HCT116 (cell line): ENCODE measurements around the gene MUC20. TPM values are rescaled to one million over a fixed set of nuclear protein-coding genes. Genes with fewer than 3 reads are reported as not detected.

ENCODE experiments used
- ATAC-seq: fragments of 200-7000 bp; cut with Tn5 transposase; 2 replicates; pipeline ENCODE4 v1.9.1; 2020; ENCODE audit warnings: mild to moderate bottlenecking, moderate library complexity
- BruUV-seq: library from RNA; stranded (reverse); fragments of 400-500 nt; replicated peaks from 2 replicates; lab custom pipeline; 2021; lab: Mats Ljungman, UMichigan
- CTCF ChIA-PET: fragments of 300-600 bp; sonication (Branson Sonifier 250); formaldehyde crosslinking; loops from one replicate; lab custom pipeline; 2021; ENCODE audit warnings: antibody characterized with exemption; lab: Charles Lee
- POLR2A ChIA-PET: fragments of 300-600, 350-600 bp; sonication (Branson Sonifier 250); formaldehyde crosslinking; loops from one replicate; lab custom pipeline; 2021; ENCODE audit warnings: antibody characterized with exemption; lab: Charles Lee
- RAD21 ChIA-PET, 2 experiments: fragments of 300-600 bp; sonication (Branson Sonifier 250); formaldehyde crosslinking; loops; one replicate each; lab custom pipeline; 2023; ENCODE audit warnings: low total read pairs in 2 of 2; ENCODE audit not compliant: uncharacterized antibody in 2 of 2, unreplicated experiment in 2 of 2, low non-redundant PET in 1 of 2; lab: Charles Lee
- DNase-seq: peaks from one replicate; pipeline ENCODE4 v3.0.0-alpha.2; 2010; ENCODE audit warnings: low read depth, low spot score
- H2AFZ ChIP-seq: fragments of 200-600 bp; shearing (Covaris generic), sonication (generic); 2 replicates; pipeline ENCODE4 v1.6.1; 2017; ENCODE audit warnings: low read depth, mixed run types, mixed read lengths, antibody characterized with exemption, low read length; ENCODE audit not compliant: poor library complexity, severe bottlenecking
- H3K27ac ChIP-seq: 2 replicates; pipeline ENCODE4 v1.5.1; 2012; ENCODE audit warnings: low read depth, low read length
- H3K27me3 ChIP-seq: fragments of 200-600 bp; sonication (generic); 2 replicates; pipeline ENCODE4 v1.6.1; 2016; ENCODE audit warnings: mixed run types, low read length, mixed read lengths; ENCODE audit not compliant: insufficient read depth
- H3K36me3 ChIP-seq, 2 experiments: fragments of 200-500 bp in 1 of 2; fragments of 200-600 bp in 1 of 2; sonication (Bioruptor generic) in 1 of 2; sonication (generic) in 1 of 2; 2 replicates each; pipeline versions ENCODE4 v1.5.1 to v1.6.1; 2014 to 2016; ENCODE audit warnings: low read length in 2 of 2, inconsistent platforms in 1 of 2, mixed read lengths in 1 of 2, mixed run types in 1 of 2; ENCODE audit not compliant: insufficient read depth in 2 of 2, control insufficient read depth in 1 of 2
- H3K4me1 ChIP-seq, 2 experiments: fragments of 200-600 bp in 1 of 2; sonication (generic) in 1 of 2; 2 replicates each; pipeline versions ENCODE4 v1.5.1 to v1.6.1; 2012 to 2017; ENCODE audit warnings: low read length in 2 of 2, inconsistent platforms in 1 of 2, mild to moderate bottlenecking in 1 of 2, mixed read lengths in 1 of 2, mixed run types in 1 of 2, moderate library complexity in 1 of 2; ENCODE audit not compliant: insufficient read depth in 2 of 2, control insufficient read depth in 1 of 2
- H3K4me2 ChIP-seq: fragments of 200-600 bp; sonication (generic); 2 replicates; pipeline ENCODE4 v1.6.1; 2017; ENCODE audit warnings: mixed run types, low read length, mixed read lengths
- H3K4me3 ChIP-seq, 2 experiments: fragments of 200-600 bp in 1 of 2; sonication (generic) in 1 of 2; replicated peaks in 1 of 2; 2 replicates each; pipeline ENCODE4 v1.5.1; 2011 to 2016; ENCODE audit warnings: low read length in 2 of 2, control low read depth in 1 of 2, low read depth in 1 of 2, mild to moderate bottlenecking in 1 of 2, mixed read lengths in 1 of 2, mixed run types in 1 of 2
- H3K79me2 ChIP-seq: fragments of 200-600 bp; sonication (generic); 2 replicates; pipeline ENCODE4 v1.6.1; 2017; ENCODE audit warnings: mild to moderate bottlenecking, mixed run types, low read length, moderate library complexity, mixed read lengths; ENCODE audit not compliant: insufficient read depth
- H3K9ac ChIP-seq: fragments of 200-600 bp; sonication (generic); 2 replicates; pipeline ENCODE4 v1.6.1; 2016; ENCODE audit warnings: low read length, mixed read lengths
- H3K9me2 ChIP-seq: fragments of 200-600 bp; sonication (generic), shearing (Covaris generic); 2 replicates; pipeline ENCODE4 v1.6.1; 2017; ENCODE audit warnings: mixed run types, mild to moderate bottlenecking, moderate library complexity; ENCODE audit not compliant: insufficient read depth
- H3K9me3 ChIP-seq, 2 experiments: fragments of 200-500 bp in 1 of 2; fragments of 200-600 bp in 1 of 2; sonication (Bioruptor generic) in 1 of 2; sonication (generic) in 1 of 2; 2 replicates each; pipeline ENCODE4 v1.6.1; 2014 to 2017; ENCODE audit warnings: low read length in 2 of 2, mixed read lengths in 2 of 2, inconsistent platforms in 1 of 2, low read depth in 1 of 2, mild to moderate bottlenecking in 1 of 2, mixed run types in 1 of 2, moderate library complexity in 1 of 2; ENCODE audit not compliant: control insufficient read depth in 1 of 2, insufficient read depth in 1 of 2
- H4K20me1 ChIP-seq: fragments of 200-600 bp; sonication (generic), shearing (Covaris generic); 2 replicates; pipeline ENCODE4 v1.6.1; 2017; ENCODE audit warnings: mixed run types, mild to moderate bottlenecking, moderate library complexity; ENCODE audit not compliant: insufficient read depth
- CBX3 ChIP-seq: IDR thresholded peaks from 2 replicates; pipeline ENCODE4 v1.6.1; 2012; ENCODE audit warnings: low read depth
- ELF1 ChIP-seq: IDR thresholded peaks from 2 replicates; pipeline ENCODE4 v1.6.1; 2012; ENCODE audit warnings: low read depth, borderline replicate concordance
- EZH2 ChIP-seq: fragments of 200-600 bp; sonication (generic); IDR thresholded peaks from 2 replicates; pipeline ENCODE4 v1.6.1; 2017; ENCODE audit warnings: antibody characterized with exemption, mixed run types
- EZH2phosphoT487 ChIP-seq: fragments of 200-600 bp; IDR thresholded peaks from 2 replicates; pipeline ENCODE4 v1.6.1; 2018; ENCODE audit warnings: antibody characterized with exemption, borderline replicate concordance
- POLR2A ChIP-seq: IDR thresholded peaks from 2 replicates; pipeline ENCODE4 v1.7.0; 2011; ENCODE audit warnings: borderline replicate concordance; ENCODE audit not compliant: insufficient read depth, insufficient read length; ENCODE audit errors: extremely low read depth
- POLR2AphosphoS5 ChIP-seq: IDR thresholded peaks from 2 replicates; pipeline ENCODE4 v1.6.1; 2011; ENCODE audit warnings: mild to moderate bottlenecking, low read depth, low read length, moderate library complexity
- SIN3A ChIP-seq: IDR thresholded peaks from 2 replicates; pipeline ENCODE4 v1.6.1; 2012; ENCODE audit warnings: low read depth
- TCF7L2 ChIP-seq: IDR thresholded peaks from 2 replicates; pipeline ENCODE4 v1.7.0; 2011; ENCODE audit warnings: borderline replicate concordance, inconsistent platforms; ENCODE audit not compliant: insufficient read depth, insufficient read length; ENCODE audit errors: extremely low read depth
- YY1 ChIP-seq: IDR thresholded peaks from 2 replicates; pipeline ENCODE4 v1.6.1; 2011; ENCODE audit warnings: low read length, low read depth, moderate library complexity, mild to moderate bottlenecking; ENCODE audit not compliant: insufficient replicate concordance; ENCODE audit errors: extremely low read depth
- intact Hi-C: fragments of 100-400 bp; cut with micrococcal nuclease; formaldehyde crosslinking; loops from 2 replicates; pipeline ENCODE4 v1.10.0; 2022
- total RNA-seq: library from RNA; stranded (reverse); gene quantifications from one replicate; pipeline ENCODE4 v1.2.1, GENCODE V29; 2021; ENCODE audit not compliant: unreplicated experiment
- TF ChIP-seq, protein P1 (sequence below): IDR thresholded peaks from 2 replicates; pipeline ENCODE4 v1.6.1; 2011; ENCODE audit warnings: mild to moderate bottlenecking, low read length, moderate library complexity; ENCODE audit not compliant: insufficient replicate concordance; ENCODE audit errors: extremely low read depth
- TF ChIP-seq, protein P2 (sequence below): IDR thresholded peaks from 2 replicates; pipeline ENCODE4 v1.6.1; 2012
- TF ChIP-seq, protein P3 (sequence below): IDR thresholded peaks from 2 replicates; pipeline ENCODE4 v1.6.1; 2012

MUC20 gene
- total RNA-seq, 1 experiment from 2014 or later, result 2.4 TPM

DNA sequence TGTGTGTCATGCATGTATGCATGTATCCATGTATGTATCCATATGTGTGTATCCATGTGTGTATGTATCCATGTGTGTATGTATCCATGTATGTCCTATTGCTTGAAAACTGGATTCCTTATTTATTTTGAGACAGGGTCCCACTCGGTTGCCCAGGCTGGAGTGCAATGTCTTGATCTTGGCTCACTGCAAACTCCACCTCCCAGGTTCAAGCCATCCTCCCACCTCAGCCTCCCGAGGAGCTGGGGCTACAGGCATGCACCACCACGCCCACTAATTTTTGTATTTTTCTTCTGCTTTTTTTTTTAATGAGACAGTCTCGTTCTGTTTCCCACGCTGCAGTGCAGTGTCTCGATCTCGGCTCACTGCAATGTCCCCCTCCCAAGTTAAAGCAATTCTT is 34.1 kb downstream of the MUC20 start:
- H3K9me3 ChIP-seq, result no peaks in the 10 kb centered on the region
- no peak overlapping the region for H3K4me3 ChIP-seq
- POLR2A ChIA-PET, result no interaction called here
- TF ChIP-seq, protein P1, sequence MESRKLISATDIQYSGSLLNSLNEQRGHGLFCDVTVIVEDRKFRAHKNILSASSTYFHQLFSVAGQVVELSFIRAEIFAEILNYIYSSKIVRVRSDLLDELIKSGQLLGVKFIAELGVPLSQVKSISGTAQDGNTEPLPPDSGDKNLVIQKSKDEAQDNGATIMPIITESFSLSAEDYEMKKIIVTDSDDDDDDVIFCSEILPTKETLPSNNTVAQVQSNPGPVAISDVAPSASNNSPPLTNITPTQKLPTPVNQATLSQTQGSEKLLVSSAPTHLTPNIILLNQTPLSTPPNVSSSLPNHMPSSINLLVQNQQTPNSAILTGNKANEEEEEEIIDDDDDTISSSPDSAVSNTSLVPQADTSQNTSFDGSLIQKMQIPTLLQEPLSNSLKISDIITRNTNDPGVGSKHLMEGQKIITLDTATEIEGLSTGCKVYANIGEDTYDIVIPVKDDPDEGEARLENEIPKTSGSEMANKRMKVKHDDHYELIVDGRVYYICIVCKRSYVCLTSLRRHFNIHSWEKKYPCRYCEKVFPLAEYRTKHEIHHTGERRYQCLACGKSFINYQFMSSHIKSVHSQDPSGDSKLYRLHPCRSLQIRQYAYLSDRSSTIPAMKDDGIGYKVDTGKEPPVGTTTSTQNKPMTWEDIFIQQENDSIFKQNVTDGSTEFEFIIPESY, result no peak
- TF ChIP-seq, protein P2, sequence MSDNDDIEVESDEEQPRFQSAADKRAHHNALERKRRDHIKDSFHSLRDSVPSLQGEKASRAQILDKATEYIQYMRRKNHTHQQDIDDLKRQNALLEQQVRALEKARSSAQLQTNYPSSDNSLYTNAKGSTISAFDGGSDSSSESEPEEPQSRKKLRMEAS, result no peak
- TF ChIP-seq, protein P3, sequence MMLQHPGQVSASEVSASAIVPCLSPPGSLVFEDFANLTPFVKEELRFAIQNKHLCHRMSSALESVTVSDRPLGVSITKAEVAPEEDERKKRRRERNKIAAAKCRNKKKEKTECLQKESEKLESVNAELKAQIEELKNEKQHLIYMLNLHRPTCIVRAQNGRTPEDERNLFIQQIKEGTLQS, result no peak
- TF ChIP-seq EZH2phosphoT487 (no peak), ELF1 (no peak), POLR2A (no peak), CBX3 (no peak), SIN3A (no peak), POLR2AphosphoS5 (no peak), EZH2 (no peak), YY1 (no peak), TCF7L2 (no peak)
- TF ChIP-seq, all 23 proteins: peak for 0
- Histone ChIP-seq H3K27me3 (no peaks in the 10 kb centered on the region), H3K36me3 (no peaks in the 10 kb centered on the region), H3K9me2 (no peaks in the 10 kb centered on the region), H3K4me2 (no peak overlapping the region), H3K4me1 (peaks cover 2 to 8% of the 10 kb centered on the region in 2 experiments; a peak in 2 of 4 replicates), H3K27ac (no peak overlapping the region), H4K20me1 (no peaks in the 10 kb centered on the region), H3K79me2 (no peaks in the 10 kb centered on the region), H2AFZ (no peak overlapping the region), H3K9ac (no peak overlapping the region)
- ATAC-seq (no peak), DNase-seq (no peak)
- ChIA-PET RAD21 (no interaction called here), CTCF (no interaction called here)
- BruUV-seq, result no TSS peak
- intact Hi-C loops, result no loop called here
